HFF-Myc (cell line): ENCODE data around the gene NR1I3.

Source experiments
- DNase-seq: peaks from one replicate; pipeline ENCODE4 v3.0.0-alpha.2; 2011; ENCODE audit warnings: low read depth; ENCODE audit errors: extremely low read depth
- H3K4me3 ChIP-seq: replicated peaks from 2 replicates; pipeline ENCODE4 v1.5.1; 2011; ENCODE audit warnings: low read depth, mild to moderate bottlenecking, control low read depth, low read length
- TF ChIP-seq, protein P1 (sequence below): IDR thresholded peaks from 2 replicates; pipeline ENCODE4 v1.5.1; 2012; ENCODE audit warnings: mild to moderate bottlenecking, low read depth, low read length, control low read depth; ENCODE audit errors: missing control alignments

Gene NR1I3

DNA sequence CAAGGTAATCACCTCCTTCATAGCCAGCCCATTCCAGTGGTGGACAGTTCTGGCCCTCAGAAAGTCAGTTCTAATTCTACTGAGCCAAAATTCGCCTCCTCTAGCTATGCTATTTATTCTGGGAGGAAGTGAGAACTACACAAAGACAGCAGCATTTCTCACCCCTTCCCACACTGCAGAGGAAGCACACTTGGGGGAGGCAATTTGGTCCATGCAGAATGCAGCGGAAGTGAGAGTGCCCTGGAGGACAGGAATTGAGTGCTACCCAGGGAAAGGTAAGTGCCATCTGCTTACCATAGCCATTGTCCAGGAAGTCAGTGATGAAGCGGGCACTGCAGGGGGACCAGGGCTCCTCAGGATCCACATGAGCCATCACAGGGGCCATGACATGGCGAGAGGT is 42.8 kb downstream of the NR1I3 start:
- no peak overlapping the region for H3K4me3 ChIP-seq
- TF ChIP-seq, protein P1, sequence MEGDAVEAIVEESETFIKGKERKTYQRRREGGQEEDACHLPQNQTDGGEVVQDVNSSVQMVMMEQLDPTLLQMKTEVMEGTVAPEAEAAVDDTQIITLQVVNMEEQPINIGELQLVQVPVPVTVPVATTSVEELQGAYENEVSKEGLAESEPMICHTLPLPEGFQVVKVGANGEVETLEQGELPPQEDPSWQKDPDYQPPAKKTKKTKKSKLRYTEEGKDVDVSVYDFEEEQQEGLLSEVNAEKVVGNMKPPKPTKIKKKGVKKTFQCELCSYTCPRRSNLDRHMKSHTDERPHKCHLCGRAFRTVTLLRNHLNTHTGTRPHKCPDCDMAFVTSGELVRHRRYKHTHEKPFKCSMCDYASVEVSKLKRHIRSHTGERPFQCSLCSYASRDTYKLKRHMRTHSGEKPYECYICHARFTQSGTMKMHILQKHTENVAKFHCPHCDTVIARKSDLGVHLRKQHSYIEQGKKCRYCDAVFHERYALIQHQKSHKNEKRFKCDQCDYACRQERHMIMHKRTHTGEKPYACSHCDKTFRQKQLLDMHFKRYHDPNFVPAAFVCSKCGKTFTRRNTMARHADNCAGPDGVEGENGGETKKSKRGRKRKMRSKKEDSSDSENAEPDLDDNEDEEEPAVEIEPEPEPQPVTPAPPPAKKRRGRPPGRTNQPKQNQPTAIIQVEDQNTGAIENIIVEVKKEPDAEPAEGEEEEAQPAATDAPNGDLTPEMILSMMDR: no peak
- no peak for DNase-seq

DNA sequence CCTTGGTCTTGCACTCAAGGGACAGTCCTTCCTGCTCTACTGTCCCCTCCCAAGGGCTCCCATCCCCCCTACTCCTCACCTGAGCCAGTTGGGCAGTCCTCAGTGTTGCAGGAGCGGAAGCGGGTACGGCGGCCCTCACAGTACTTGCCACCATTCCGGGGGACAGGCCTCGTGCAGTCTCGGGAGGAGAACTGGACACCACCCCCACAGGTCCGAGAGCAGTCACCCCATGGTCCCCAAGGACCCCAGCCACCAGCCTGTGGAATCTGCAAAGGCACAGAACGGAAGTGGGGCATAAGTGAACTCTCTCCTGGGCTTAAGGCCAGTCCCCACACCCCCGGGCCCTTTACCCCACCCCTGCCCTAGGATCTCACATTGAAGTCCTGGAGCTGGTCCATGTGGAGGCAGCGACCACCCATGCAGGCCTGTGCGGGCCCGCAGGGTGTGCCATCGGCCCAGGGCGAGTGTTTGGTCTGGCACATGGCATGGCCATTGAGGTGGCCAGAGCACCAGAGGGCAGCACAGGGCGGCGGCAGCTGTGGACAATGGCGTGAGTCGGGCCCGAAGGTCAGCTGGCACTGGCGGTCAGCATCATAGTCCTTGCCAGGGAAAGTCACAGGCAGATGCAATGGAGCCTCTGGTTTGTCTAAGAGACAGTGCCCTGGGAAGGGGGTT is 44.3 kb downstream of the NR1I3 start:
- no peak overlapping the region for H3K4me3 ChIP-seq
- TF ChIP-seq, protein P1: no peak
- no peak for DNase-seq

DNA sequence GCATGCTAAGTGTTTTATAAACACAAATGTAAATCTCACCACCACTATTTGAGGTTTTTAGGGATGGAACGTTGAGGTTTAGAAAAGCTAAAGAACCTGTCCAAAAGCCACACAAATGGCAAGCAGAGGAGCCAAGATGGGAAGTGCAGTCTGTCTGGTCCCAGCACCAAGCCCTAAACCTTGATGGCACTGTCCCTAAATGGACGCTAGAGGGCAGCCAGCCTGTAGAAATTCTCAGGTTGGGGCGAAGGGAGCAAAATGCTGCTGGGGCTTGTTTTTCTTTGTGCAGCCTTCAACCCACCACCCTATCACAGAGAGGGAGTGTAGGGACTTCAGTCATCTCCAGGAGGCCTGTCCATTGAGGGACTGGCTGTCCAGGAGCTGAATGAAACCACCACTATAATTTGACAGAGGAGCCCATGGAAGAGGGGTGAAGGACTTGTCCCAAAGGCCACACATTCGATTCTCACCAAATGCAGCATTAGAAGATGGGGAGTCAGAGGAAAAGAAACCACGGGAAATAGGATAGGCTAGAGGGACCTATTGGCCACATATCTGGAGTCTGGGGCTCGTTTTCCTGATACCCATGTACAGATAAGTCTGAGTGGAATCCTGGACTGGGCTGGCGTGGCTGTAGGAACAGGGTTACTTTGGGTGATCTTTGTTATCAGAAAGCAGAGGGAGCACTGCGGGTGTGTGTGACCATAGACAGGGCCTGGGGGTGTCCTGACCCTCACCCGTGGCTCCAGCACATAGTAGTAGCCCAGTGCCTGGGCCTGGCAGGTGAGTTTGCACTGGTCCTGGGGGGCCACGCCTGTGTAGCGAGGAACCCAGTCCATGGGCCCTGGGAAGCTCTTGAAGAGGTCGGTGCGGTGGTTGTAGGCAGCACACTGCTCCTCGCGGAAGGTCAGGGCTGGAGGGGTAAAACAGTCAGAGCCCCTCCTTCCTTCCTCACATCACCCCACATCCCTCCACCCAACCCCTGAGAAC is 45.2 kb downstream of the NR1I3 start:
- no peak overlapping the region for H3K4me3 ChIP-seq
- no peak for DNase-seq
- TF ChIP-seq, protein P1: peak; percentile 95

DNA sequence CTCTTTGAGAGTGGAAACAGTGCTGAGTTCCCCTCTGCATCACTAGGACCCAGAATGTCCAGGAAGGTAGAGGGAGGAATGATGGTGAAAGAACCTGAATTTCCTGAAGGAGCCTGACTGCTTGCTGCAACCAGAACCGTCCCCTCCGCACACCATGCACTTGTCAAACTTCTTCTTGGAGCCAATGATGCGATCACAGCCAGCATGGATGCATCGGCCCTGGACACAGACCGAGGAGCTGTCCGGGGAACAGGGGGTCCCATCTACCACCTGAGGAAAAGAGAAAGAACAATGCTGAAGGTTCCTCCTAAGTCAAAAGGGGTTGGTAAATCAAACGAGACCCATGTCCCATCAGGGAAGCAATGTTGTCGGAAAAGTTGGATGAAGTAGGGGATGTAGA is 46.0 kb downstream of the NR1I3 start:
- TF ChIP-seq, protein P1: no peak
- no peak for DNase-seq
- H3K4me3 ChIP-seq: no peak overlapping the region

DNA sequence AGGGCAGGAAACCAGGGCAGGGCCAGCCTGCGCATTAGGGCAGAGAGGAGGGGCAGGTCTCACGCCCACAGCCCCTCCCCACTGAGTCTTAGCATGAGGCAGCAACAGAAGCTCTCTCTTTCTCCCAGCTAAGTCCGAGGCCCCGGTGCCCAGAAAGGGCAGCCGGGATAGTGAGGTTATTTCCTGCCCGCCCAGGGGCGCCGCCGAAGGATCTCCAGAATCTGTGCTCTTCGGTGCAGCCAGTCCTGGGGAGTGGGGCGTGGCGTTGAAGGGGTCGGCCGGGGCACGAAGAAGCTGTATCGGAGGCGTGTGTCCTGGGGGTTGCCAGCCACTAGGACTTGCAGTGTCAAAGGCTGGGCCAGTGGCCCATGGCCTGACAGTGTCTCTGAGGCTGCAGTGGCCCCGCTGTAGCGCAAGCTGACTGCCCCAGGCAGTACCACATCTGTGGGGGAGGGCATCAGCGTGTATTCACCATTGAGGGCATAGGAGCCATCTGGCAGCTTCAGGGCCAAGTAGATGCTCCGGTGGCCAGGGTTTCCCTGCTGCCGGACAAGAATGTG is 47.0 kb downstream of the NR1I3 start:
- no peak for DNase-seq
- no peak overlapping the region for H3K4me3 ChIP-seq
- TF ChIP-seq, protein P1: no peak

DNA sequence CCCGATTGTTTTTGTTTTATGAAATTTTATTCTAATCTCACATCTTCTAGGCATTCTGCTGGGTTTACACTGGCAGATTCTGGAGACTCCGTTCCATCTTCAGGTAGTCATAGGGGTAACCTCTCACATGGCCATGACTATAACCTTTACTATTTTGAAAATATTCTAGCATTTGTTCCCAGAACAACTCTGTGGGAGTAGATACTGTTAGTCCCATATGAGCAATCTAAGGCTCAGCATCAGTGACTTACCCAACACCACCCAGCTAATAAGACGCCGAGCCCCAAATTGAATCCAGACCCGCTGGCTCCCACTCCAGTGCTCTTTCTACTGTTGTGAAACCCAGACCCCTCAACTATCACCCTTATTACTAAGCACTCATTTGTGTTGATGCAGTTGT is 49.0 kb downstream of the NR1I3 start:
- TF ChIP-seq, protein P1: no peak
- no peak for DNase-seq
- no peak overlapping the region for H3K4me3 ChIP-seq
